ENCODE measurements around the gene ADAMTS15. TPM values are rescaled to one million over a fixed set of nuclear protein-coding genes. Genes with fewer than 3 reads are reported as not detected.

Gene ADAMTS15
- total RNA-seq, 6 donors from 2014 or later, result 2.5 to 23.0 (median 7.2) TPM

DNA sequence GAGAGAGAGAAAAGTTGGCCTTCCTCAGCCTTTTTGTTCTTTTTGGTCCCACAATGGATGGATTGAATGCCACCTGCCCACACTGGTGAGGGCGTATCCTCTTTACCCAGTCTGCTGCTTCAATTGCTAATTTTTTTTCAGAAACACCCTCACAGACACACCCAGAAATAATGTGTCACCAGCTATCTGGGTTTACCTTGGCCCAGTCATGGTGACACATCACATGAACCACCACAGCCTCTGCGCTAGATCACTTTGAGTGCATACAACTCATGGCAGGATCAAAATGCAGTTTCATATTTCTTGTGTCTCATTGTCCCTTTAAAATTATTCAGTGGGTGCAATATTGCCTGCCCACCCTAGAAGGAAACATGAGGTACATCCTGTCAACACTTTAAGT lies 63.3 kb downstream of the ADAMTS15 start:
- Histone ChIP-seq H3K9me3 (peaks cover 0 to 7% (median 0%) of the 10 kb centered on the region in 4 donors), H3K27me3 (no peaks in the 10 kb centered on the region), H3K4me1 (peaks cover 0 to 10% (median 6%) of the 10 kb centered on the region in 4 donors), H3K4me3 (no peak overlapping the region), H3K36me3 (no peaks in the 10 kb centered on the region), H3K27ac (no peak overlapping the region)
- TF ChIP-seq EP300 (IDR thresholded peaks at IDR 0.05) (no peak), CTCF (IDR thresholded peaks at IDR 0.05) (no peak), POLR2AphosphoS5 (IDR thresholded peaks at IDR 0.05) (no peak), POLR2A (IDR thresholded peaks at IDR 0.05) (no peak)
- WGBS, 2 donors, result 90 to 95% methylated on average over 2 of the region's 2 CpGs
- DNase-seq (no peak), ATAC-seq (ENCODE audit: low FRiP score in 2 of 2) (no peak)

DNA sequence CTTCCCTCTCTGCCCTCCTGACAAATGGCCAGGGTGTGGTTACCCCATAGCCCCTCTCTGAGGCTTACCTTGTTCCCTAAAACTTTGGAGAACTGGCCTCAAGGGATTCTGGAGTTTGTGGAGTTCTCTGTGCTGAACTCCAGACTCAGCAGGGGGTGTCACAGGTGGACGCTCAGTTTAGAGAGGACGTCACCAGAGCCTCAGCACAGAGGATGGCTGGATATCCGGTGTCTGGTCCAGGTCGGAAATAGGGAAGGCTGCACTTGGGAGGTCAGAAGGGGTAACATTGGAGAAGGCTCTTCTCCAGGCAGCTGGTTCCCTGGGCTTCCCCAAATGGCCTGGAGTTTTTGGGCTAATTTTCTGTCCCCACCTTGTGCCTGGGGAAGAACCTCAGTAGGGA lies 64.2 kb downstream of the ADAMTS15 start:
- 74 to 85% methylated on average over 4 of the region's 4 CpGs for WGBS, 2 donors
- Histone ChIP-seq H3K36me3 (no peaks in the 10 kb centered on the region), H3K4me1 (peaks cover 0 to 10% (median 6%) of the 10 kb centered on the region in 4 donors), H3K27me3 (no peaks in the 10 kb centered on the region), H3K4me3 (no peak overlapping the region), H3K9me3 (peaks cover 0 to under 1% (median 0%) of the 10 kb centered on the region in 4 donors), H3K27ac (no peak overlapping the region)
- DNase-seq, result no peak
- no peak for ATAC-seq (ENCODE audit: low FRiP score in 2 of 2)
- no peak for TF ChIP-seq POLR2AphosphoS5 (IDR thresholded peaks at IDR 0.05)
- TF ChIP-seq POLR2A (IDR thresholded peaks at IDR 0.05), result no peak
- no peak for TF ChIP-seq CTCF (IDR thresholded peaks at IDR 0.05)
- TF ChIP-seq EP300 (IDR thresholded peaks at IDR 0.05), result no peak

DNA sequence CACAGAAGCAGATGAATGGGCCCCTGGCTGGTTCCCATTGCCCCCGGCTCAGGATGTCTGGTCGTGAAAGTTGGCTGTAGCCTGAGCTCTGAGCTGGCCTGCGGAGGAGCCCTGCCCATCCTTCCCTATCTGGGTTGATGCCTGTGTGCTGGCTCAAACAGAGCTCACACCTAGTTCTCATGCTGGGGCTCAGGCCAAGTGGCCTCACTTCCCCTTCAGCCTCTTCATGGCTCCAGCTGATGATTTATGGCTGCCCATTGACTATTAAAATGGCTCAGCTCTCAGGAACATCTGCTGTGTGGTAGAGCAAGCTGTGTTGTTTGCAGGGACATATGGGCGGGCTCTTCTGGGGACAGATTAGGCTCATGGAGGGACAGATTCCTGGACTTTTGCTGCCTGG lies 64.7 kb downstream of the ADAMTS15 start:
- WGBS, 2 donors, result 0 to 48% methylated on average over 1 to 4 of the region's 4 CpGs

GRCh38 chr11:130514316-130514715 lies 65.9 kb downstream of the ADAMTS15 start:
- ATAC-seq (ENCODE audit: low FRiP score in 2 of 2) (no peak), DNase-seq (no peak)
- H3K4me3 ChIP-seq, result no peak overlapping the region
- no peaks in the 10 kb centered on the region for H3K9me3 ChIP-seq
- H3K36me3 ChIP-seq, result no peaks in the 10 kb centered on the region
- H3K27me3 ChIP-seq, result no peaks in the 10 kb centered on the region
- no peak overlapping the region for H3K27ac ChIP-seq
- TF ChIP-seq CTCF (IDR thresholded peaks at IDR 0.05) (no peak), POLR2A (IDR thresholded peaks at IDR 0.05) (no peak), EP300 (IDR thresholded peaks at IDR 0.05) (no peak), POLR2AphosphoS5 (IDR thresholded peaks at IDR 0.05) (no peak)
- H3K4me1 ChIP-seq, result peaks cover 0 to 10% (median 6%) of the 10 kb centered on the region in 4 donors

More for the DNA sequence above, 64.7 kb downstream of the ADAMTS15 start:
- DNase-seq (no peak), ATAC-seq (ENCODE audit: low FRiP score in 2 of 2) (peak; percentile 15 to 41)
- no peak for TF ChIP-seq EP300 (IDR thresholded peaks at IDR 0.05)
- TF ChIP-seq POLR2AphosphoS5 (IDR thresholded peaks at IDR 0.05), result no peak
- TF ChIP-seq CTCF (IDR thresholded peaks at IDR 0.05), result no peak
- no peak for TF ChIP-seq POLR2A (IDR thresholded peaks at IDR 0.05)
- no peak overlapping the region for H3K27ac ChIP-seq
- no peaks in the 10 kb centered on the region for H3K36me3 ChIP-seq
- peaks cover 0 to 10% (median 6%) of the 10 kb centered on the region in 4 donors for H3K4me1 ChIP-seq
- H3K27me3 ChIP-seq, result no peaks in the 10 kb centered on the region
- H3K4me3 ChIP-seq, result no peak overlapping the region
- no peaks in the 10 kb centered on the region for H3K9me3 ChIP-seq

GRCh38 chr11:130514851-130515250 lies 66.4 kb downstream of the ADAMTS15 start:
- Histone ChIP-seq H3K4me3 (no peak overlapping the region), H3K27ac (no peak overlapping the region), H3K36me3 (no peaks in the 10 kb centered on the region), H3K27me3 (no peaks in the 10 kb centered on the region), H3K4me1 (peaks cover 0 to 9% (median 5%) of the 10 kb centered on the region in 4 donors), H3K9me3 (no peaks in the 10 kb centered on the region)
- DNase-seq, result no peak
- no peak for TF ChIP-seq POLR2A (IDR thresholded peaks at IDR 0.05)
- no peak for TF ChIP-seq POLR2AphosphoS5 (IDR thresholded peaks at IDR 0.05)
- no peak for TF ChIP-seq CTCF (IDR thresholded peaks at IDR 0.05)
- 70 to 86% methylated on average over 6 of the region's 6 CpGs for WGBS, 2 donors
- ATAC-seq (ENCODE audit: low FRiP score in 2 of 2), result no peak

All from upper lobe of left lung (tissue), 6 donors.